HEK293T (cell line): ENCODE measurements around the gene SH3D19.
"Not testable (repeated sequence)": the region's sequence is repeated elsewhere in the genome, so short reads cannot be mapped to it uniquely, and the experiment has no call there.

ENCODE experiments used
- CTCF ChIA-PET: fragments of 350-600 bp; formaldehyde crosslinking; extraction: SDS; loops from one replicate; lab custom pipeline; 2021; ENCODE audit warnings: antibody characterized with exemption, inconsistent platforms; lab: Yijun Ruan, JAX
- POLR2A ChIA-PET: fragments of 350-600 bp; formaldehyde crosslinking; extraction: SDS; loops from one replicate; lab custom pipeline; 2020; ENCODE audit warnings: antibody characterized with exemption, inconsistent platforms; lab: Yijun Ruan, JAX
- DNase-seq: peaks from one replicate; pipeline ENCODE4 v3.0.0; 2012; ENCODE audit warnings: mixed read lengths; ENCODE audit errors: extremely low spot score
- ARNT ChIP-seq: fragments of 450-650 bp; IDR thresholded peaks from 2 replicates; pipeline ENCODE4 v1.6.1; 2017; ENCODE audit warnings: mild to moderate bottlenecking
- BHLHE40 ChIP-seq: fragments of 450-650 bp; IDR thresholded peaks from 2 replicates; pipeline ENCODE4 v1.6.1; 2016; ENCODE audit warnings: mild to moderate bottlenecking, moderate library complexity, borderline replicate concordance
- CTBP1 ChIP-seq: fragments of 450-650 bp; IDR thresholded peaks from 2 replicates; pipeline ENCODE4 v1.6.1; 2016; ENCODE audit warnings: borderline replicate concordance
- ELF4 ChIP-seq: fragments of 450-650 bp; IDR thresholded peaks from 2 replicates; pipeline ENCODE4 v1.6.1; 2017; ENCODE audit warnings: antibody characterized with exemption
- FOXA1 ChIP-seq: fragments of 450-650 bp; IDR thresholded peaks from 2 replicates; pipeline ENCODE4 v1.6.1; 2016; ENCODE audit warnings: mild to moderate bottlenecking
- FOXK2 ChIP-seq: fragments of 450-650 bp; IDR thresholded peaks from 2 replicates; pipeline ENCODE4 v1.6.1; 2016; ENCODE audit warnings: mild to moderate bottlenecking
- FOXM1 ChIP-seq: fragments of 450-650 bp; IDR thresholded peaks from 2 replicates; pipeline ENCODE4 v1.6.1; 2017; ENCODE audit warnings: mild to moderate bottlenecking, borderline replicate concordance
- HDGF ChIP-seq: fragments of 450-650 bp; IDR thresholded peaks from 2 replicates; pipeline ENCODE4 v1.6.1; 2017; ENCODE audit warnings: antibody characterized with exemption, borderline replicate concordance
- L3MBTL2 ChIP-seq: fragments of 450-650 bp; conservative IDR thresholded peaks from 2 replicates; pipeline ENCODE4 v1.6.1; 2016; ENCODE audit warnings: mild to moderate bottlenecking
- LEF1 ChIP-seq: fragments of 450-650 bp; IDR thresholded peaks from 2 replicates; pipeline ENCODE4 v1.6.1; 2017; ENCODE audit warnings: mild to moderate bottlenecking, borderline replicate concordance
- NFRKB ChIP-seq: fragments of 450-650 bp; IDR thresholded peaks from 2 replicates; pipeline ENCODE4 v1.6.1; 2016; ENCODE audit warnings: mild to moderate bottlenecking, moderate library complexity
- SP1 ChIP-seq: fragments of 450-650 bp; IDR thresholded peaks from 2 replicates; pipeline ENCODE4 v1.6.1; 2017
- SUZ12 ChIP-seq: fragments of 450-650 bp; IDR thresholded peaks from 2 replicates; pipeline ENCODE4 v1.6.1; 2016; ENCODE audit warnings: mild to moderate bottlenecking
- TARDBP ChIP-seq: fragments of 450-650 bp; IDR thresholded peaks from 2 replicates; pipeline ENCODE4 v1.6.1; 2016
- ZNF384 ChIP-seq: fragments of 450-650 bp; IDR thresholded peaks from 2 replicates; pipeline ENCODE4 v1.6.1; 2016
- TF ChIP-seq, protein P1 (sequence below): fragments of 450-650 bp; IDR thresholded peaks from 2 replicates; pipeline ENCODE4 v1.6.1; 2016

SH3D19 gene

GRCh38 chr4:151257704-151258103, 67.7 kb downstream of the SH3D19 start:
- POLR2A ChIA-PET: no interaction called here

DNA sequence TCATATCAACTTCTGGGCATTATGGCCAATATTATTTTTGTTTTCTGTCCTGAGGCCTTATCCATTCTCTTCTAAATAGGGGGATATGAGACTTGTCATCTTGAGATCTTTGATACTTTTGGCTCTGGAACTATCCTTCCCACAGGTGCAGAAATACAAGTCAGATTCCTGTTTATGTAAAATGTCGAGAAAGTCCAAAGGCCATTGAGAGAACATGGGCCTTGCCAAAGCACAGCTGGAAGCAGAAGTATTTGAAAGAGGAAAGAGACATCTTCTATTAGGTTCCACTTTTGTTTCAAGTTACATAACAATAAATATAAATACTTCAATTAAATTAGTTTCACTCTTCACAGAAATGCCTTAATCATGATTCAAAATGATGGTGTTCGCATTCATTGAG, 69.3 kb downstream of the SH3D19 start:
- no peak for TF ChIP-seq SUZ12
- no peak for TF ChIP-seq HDGF
- TF ChIP-seq LEF1: no peak
- ChIA-PET POLR2A (no interaction called here), CTCF (no interaction called here)
- DNase-seq: no peak

More at GRCh38 chr4:151257704-151258103, 67.7 kb downstream of the SH3D19 start:
- no peak for DNase-seq
- CTCF ChIA-PET: no interaction called here
- no peak for TF ChIP-seq FOXK2
- TF ChIP-seq L3MBTL2: no peak
- TF ChIP-seq LEF1: no peak
- no peak for TF ChIP-seq ZNF384
- TF ChIP-seq SP1: no peak
- no peak for TF ChIP-seq SUZ12
- TF ChIP-seq, protein P1, sequence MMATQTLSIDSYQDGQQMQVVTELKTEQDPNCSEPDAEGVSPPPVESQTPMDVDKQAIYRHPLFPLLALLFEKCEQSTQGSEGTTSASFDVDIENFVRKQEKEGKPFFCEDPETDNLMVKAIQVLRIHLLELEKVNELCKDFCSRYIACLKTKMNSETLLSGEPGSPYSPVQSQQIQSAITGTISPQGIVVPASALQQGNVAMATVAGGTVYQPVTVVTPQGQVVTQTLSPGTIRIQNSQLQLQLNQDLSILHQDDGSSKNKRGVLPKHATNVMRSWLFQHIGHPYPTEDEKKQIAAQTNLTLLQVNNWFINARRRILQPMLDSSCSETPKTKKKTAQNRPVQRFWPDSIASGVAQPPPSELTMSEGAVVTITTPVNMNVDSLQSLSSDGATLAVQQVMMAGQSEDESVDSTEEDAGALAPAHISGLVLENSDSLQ: no peak
- TF ChIP-seq CTBP1: no peak
- TF ChIP-seq ARNT: no peak
- no peak for TF ChIP-seq HDGF
- TF ChIP-seq FOXA1: no peak
- TF ChIP-seq NFRKB: no peak
- no peak for TF ChIP-seq TARDBP
- no peak for TF ChIP-seq FOXM1
- TF ChIP-seq ELF4: no peak
- no peak for TF ChIP-seq BHLHE40

GRCh38 chr4:151255680-151256079, 69.7 kb downstream of the SH3D19 start:
- CTCF ChIA-PET: not testable (repeated sequence)

GRCh38 chr4:151255226-151255625, 70.2 kb downstream of the SH3D19 start:
- DNase-seq, POLR2A ChIA-PET, CTCF ChIA-PET: not testable (repeated sequence)

More at GRCh38 chr4:151255680-151256079, 69.7 kb downstream of the SH3D19 start:
- DNase-seq, POLR2A ChIA-PET: not testable (repeated sequence)

DNA sequence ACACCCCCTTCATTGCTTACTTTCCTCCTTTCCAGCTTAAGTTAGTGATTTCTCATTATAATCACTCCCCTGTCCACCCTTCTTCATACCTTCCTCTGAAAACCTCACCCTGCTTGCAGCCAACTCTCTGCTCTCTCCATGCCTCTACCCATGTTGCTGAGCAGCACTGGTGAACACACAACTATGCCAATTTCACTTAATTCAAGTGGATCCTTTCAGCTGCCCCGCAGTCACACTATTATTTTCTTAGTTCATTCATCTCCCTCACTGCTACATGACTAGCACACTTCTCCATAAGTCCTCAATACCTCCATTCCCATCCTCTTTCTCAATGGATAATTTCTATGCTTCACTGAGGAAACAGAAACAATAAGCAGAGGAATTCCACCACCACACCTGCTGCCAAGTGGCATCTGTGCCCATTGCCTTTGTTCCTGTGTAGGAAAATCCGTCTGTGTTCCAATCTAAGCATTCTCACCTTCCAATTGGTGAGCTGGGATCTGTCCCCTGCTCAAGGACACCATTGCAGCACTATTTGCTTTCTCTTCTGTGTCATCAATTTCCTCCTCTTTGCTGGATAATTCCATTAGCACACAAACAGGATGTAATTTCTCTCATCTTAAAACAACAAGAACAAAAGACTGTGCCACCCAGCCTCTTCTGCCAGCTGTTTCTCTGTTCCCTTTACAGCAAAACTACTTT, 73.7 kb downstream of the SH3D19 start:
- POLR2A ChIA-PET: no interaction called here
- TF ChIP-seq HDGF (no peak), NFRKB (no peak), ZNF384 (no peak), SUZ12 (no peak), FOXK2 (no peak), CTBP1 (no peak), L3MBTL2 (no peak), ARNT (no peak), TARDBP (no peak), FOXA1 (no peak), BHLHE40 (no peak), ELF4 (no peak), LEF1 (no peak), FOXM1 (no peak)
- TF ChIP-seq, protein P1: no peak
- DNase-seq: no peak
- CTCF ChIA-PET: interaction anchor here (0.5 to 0.6 kb wide), 2 partner anchors 9 to 200 kb away, joined by 3 to 4 read pairs; no protein-coding TSS in a partner anchor

- CTCF ChIA-PET: no interaction called here
- POLR2A ChIA-PET: no interaction called here
- TF ChIP-seq ARNT (no peak), SUZ12 (no peak), SP1 (no peak), FOXM1 (no peak), NFRKB (no peak), ELF4 (no peak), CTBP1 (no peak), FOXA1 (no peak), BHLHE40 (no peak), L3MBTL2 (no peak), FOXK2 (no peak), ZNF384 (no peak), HDGF (no peak), TARDBP (no peak), LEF1 (no peak)
- TF ChIP-seq, protein P1: no peak
- no peak for DNase-seq
These were observed 74.7 kb downstream of the SH3D19 start for GRCh38 chr4:151250706-151251105.

DNA sequence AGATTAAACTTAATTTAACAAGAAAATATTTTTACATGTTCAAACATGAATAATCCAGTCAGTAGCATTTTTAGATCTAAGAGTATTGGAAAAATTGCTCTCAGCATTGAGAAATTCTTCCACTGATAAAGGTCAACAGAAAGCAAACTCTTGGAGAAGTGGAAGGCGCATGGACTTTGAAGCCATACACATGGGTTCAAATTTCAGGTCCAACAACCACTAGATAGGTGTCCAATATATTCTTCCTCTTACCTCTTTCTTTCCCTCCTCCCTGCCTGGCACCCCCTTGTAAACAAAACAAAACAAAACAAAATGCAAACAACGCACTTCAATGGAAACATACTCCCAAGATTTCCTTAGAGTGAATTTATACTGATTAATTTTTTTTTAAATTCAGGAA, 76.9 kb downstream of the SH3D19 start:
- no peak for DNase-seq
- ChIA-PET POLR2A (no interaction called here), CTCF (no interaction called here)
- TF ChIP-seq, protein P1: no peak
- TF ChIP-seq SP1: no peak
- TF ChIP-seq ELF4: no peak
- TF ChIP-seq HDGF: no peak
- TF ChIP-seq NFRKB: no peak
- no peak for TF ChIP-seq ARNT
- TF ChIP-seq CTBP1: no peak
- TF ChIP-seq FOXA1: no peak
- TF ChIP-seq LEF1: no peak
- TF ChIP-seq TARDBP: no peak
- no peak for TF ChIP-seq ZNF384
- no peak for TF ChIP-seq SUZ12
- no peak for TF ChIP-seq FOXM1
- TF ChIP-seq L3MBTL2: no peak
- TF ChIP-seq FOXK2: no peak
- no peak for TF ChIP-seq BHLHE40
